HepG2 (cell line): ENCODE results near the gene UBE2I. TPM values are rescaled to one million over a fixed set of nuclear protein-coding genes. Genes with fewer than 3 reads are reported as not detected.

Source experiments
- ATAC-seq: fragments of 200-7000 bp; cut with Tn5 transposase; 3 replicates; pipeline ENCODE4 v1.9.1; 2020; ENCODE audit warnings: mild to moderate bottlenecking, moderate library complexity
- BruUV-seq: library from RNA; stranded (reverse); fragments of 400-500 nt; replicated peaks from 2 replicates; lab custom pipeline; 2021; lab: Mats Ljungman, UMichigan
- CTCF ChIA-PET: fragments of 300-600 bp; formaldehyde crosslinking; extraction: SDS; loops from one replicate; lab custom pipeline; 2021; ENCODE audit warnings: low total read pairs, inconsistent platforms, low intra/inter-chr PET ratio; lab: Yijun Ruan, JAX
- POLR2A ChIA-PET: fragments of 350-600 bp; sonication (Branson Sonifier 250); formaldehyde crosslinking; loops from one replicate; lab custom pipeline; 2020; ENCODE audit warnings: antibody characterized with exemption, inconsistent platforms; lab: Yijun Ruan, JAX
- DNase-seq: peaks from one replicate; pipeline ENCODE4 v3.0.0-alpha.2; 2015; ENCODE audit warnings: low spot score
- FAIRE-seq: peaks from 3 replicates; lab custom pipeline; 2011; peaks lifted over from hg19 to GRCh38; lab: Jason Lieb, UNC
- H2AFZ ChIP-seq: one replicate; pipeline ENCODE4 v1.6.1; 2011; ENCODE audit warnings: low read length, inconsistent platforms
- H3K27ac ChIP-seq: fragments of 300-600 bp; 3 replicates; pipeline ENCODE4 v1.8.0; 2011; ENCODE audit warnings: mixed run types, mild to moderate bottlenecking, mixed read lengths, low read length, inconsistent platforms; ENCODE audit not compliant: insufficient read depth; ENCODE audit errors: extremely low read length
- H3K27me3 ChIP-seq, 2 experiments: fragments of 200-600 bp in 1 of 2; 2 replicates in 1 of 2; 3 replicates in 1 of 2; pipeline versions ENCODE4 v1.6.0 to v1.8.0; 2011; ENCODE audit warnings: low read length in 2 of 2, mild to moderate bottlenecking in 2 of 2, moderate library complexity in 2 of 2, inconsistent platforms in 1 of 2; ENCODE audit not compliant: insufficient read depth in 2 of 2, control insufficient read depth in 1 of 2
- H3K36me3 ChIP-seq, 2 experiments: fragments of 200-600 bp in 1 of 2; replicated peaks in 1 of 2; 2 replicates in 1 of 2; 3 replicates in 1 of 2; pipeline versions ENCODE4 v1.5.1 to v1.8.0; 2011; ENCODE audit warnings: low read length in 2 of 2, inconsistent platforms in 1 of 2; ENCODE audit not compliant: insufficient read depth in 2 of 2, control insufficient read depth in 1 of 2
- H3K4me1 ChIP-seq: 2 replicates; pipeline ENCODE4 v1.5.1; 2012; ENCODE audit warnings: low read length, inconsistent platforms; ENCODE audit not compliant: insufficient read depth
- H3K4me2 ChIP-seq: 2 replicates; pipeline ENCODE4 v1.6.0; 2011; ENCODE audit warnings: low read depth, low read length, inconsistent platforms
- H3K4me3 ChIP-seq, 3 experiments: fragments of 200-600 bp in 1 of 3; sonication (generic), shearing (Covaris generic) in 1 of 3; replicated peaks in 1 of 3; 2 replicates each; pipeline ENCODE4 v1.5.1; 2011 to 2016; ENCODE audit warnings: low read length in 3 of 3, inconsistent platforms in 2 of 3, low read depth in 2 of 3, mild to moderate bottlenecking in 2 of 3, control low read depth in 1 of 3, mixed read lengths in 1 of 3; ENCODE audit not compliant: insufficient read depth in 1 of 3
- H3K79me2 ChIP-seq: one replicate; pipeline ENCODE4 v1.6.1; 2011; ENCODE audit warnings: low read length, inconsistent platforms; ENCODE audit not compliant: insufficient read depth
- H3K9ac ChIP-seq: 2 replicates; pipeline ENCODE4 v1.6.0; 2011; ENCODE audit warnings: mild to moderate bottlenecking, low read depth, low read length, inconsistent platforms; ENCODE audit not compliant: insufficient read depth
- H3K9me3 ChIP-seq: 2 replicates; pipeline ENCODE4 v1.5.1; 2012; ENCODE audit warnings: mild to moderate bottlenecking, low read length
- H4K20me1 ChIP-seq: 2 replicates; pipeline ENCODE4 v1.6.0; 2011; ENCODE audit warnings: inconsistent platforms, mild to moderate bottlenecking, low read length, moderate library complexity; ENCODE audit not compliant: insufficient read depth
- FOXO4 ChIP-seq: sonication (generic); formaldehyde crosslinking; conservative IDR thresholded peaks from 2 replicates; pipeline ENCODE4 v1.8.1; 2023; ENCODE audit warnings: missing genetic modification reagents
- FUBP1 ChIP-seq: sonication (generic); formaldehyde crosslinking; IDR thresholded peaks from 2 replicates; pipeline ENCODE4 v1.5.1; 2020; ENCODE audit warnings: missing genetic modification reagents, mild to moderate bottlenecking, borderline replicate concordance
- HOXA3 ChIP-seq: sonication (generic); formaldehyde crosslinking; IDR thresholded peaks from 2 replicates; pipeline ENCODE4 v1.5.0; 2020; ENCODE audit warnings: missing genetic modification reagents
- MNT ChIP-seq: fragments of 450-650 bp; IDR thresholded peaks from 2 replicates; pipeline ENCODE4 v1.6.1; 2016
- NPAS2 ChIP-seq: sonication (generic); formaldehyde crosslinking; IDR thresholded peaks from 2 replicates; pipeline ENCODE4 v1.8.0; 2022; ENCODE audit warnings: mild to moderate bottlenecking, missing genetic modification reagents, borderline replicate concordance
- ZC3H13 ChIP-seq: sonication (generic); formaldehyde crosslinking; IDR thresholded peaks from 2 replicates; pipeline ENCODE4 v1.8.1; 2023; ENCODE audit warnings: mild to moderate bottlenecking, missing genetic modification reagents, moderate library complexity
- ZNF703 ChIP-seq: sonication (generic); formaldehyde crosslinking; IDR thresholded peaks from 2 replicates; pipeline ENCODE4 v1.5.1; 2020; ENCODE audit warnings: missing genetic modification reagents, mild to moderate bottlenecking, moderate library complexity, borderline replicate concordance
- ZNF800 ChIP-seq: sonication (generic); formaldehyde crosslinking; IDR thresholded peaks from 2 replicates; pipeline ENCODE4 v1.4.0; 2020; ENCODE audit warnings: missing genetic modification reagents
- WGBS: methylation state at CpG from one replicate; pipeline ENCODE4 v1.1.6; 2017; ENCODE audit warnings: low lambda C conversion rate; 5-methylcytosine and 5-hydroxymethylcytosine counted together
- in situ Hi-C: cut with HindIII; loops from 2 replicates; pipeline ENCODE4 v1.10.0; 2017; ENCODE audit warnings: low pct_unique_long_range_greater_than_20kb; ENCODE audit not compliant: extremely low pct_ligation_motif_present
- intact Hi-C: fragments of 100-400 bp; cut with micrococcal nuclease; formaldehyde crosslinking; loops from one replicate; pipeline ENCODE4 v1.10.0; 2022; ENCODE audit not compliant: unreplicated experiment
- polyA plus RNA-seq, 8 experiments: library from polyadenylated mRNA; depleted of rRNA in 3 of 8; stranded (reverse) in 7 of 8; unstranded in 1 of 8; fragments of >200 nt; fragmentation: Illumina TruSeq in 4 of 8; extraction: Trizol in 4 of 8; gene quantifications; 2 replicates each; pipeline versions ENCODE4 v1.2.1 to v1.2.3, GENCODE V29; 2011 to 2016; ENCODE audit warnings: low read depth in 4 of 8, missing spikeins in 1 of 8, mixed read lengths in 1 of 8; ENCODE audit not compliant: insufficient read depth in 1 of 8
- total RNA-seq, 5 experiments: library from RNA; depleted of rRNA; stranded (reverse); fragments of >200 nt; fragmentation: Illumina TruSeq; extraction: Trizol; gene quantifications; 2 replicates each; pipeline ENCODE4 v1.2.3, GENCODE V29; 2016; ENCODE audit warnings: low read depth in 1 of 5

Gene UBE2I
- total and polyA plus RNA-seq, 2 of the 13 experiments (the other 11 are each of a cell fraction or from before 2014, with no cell fraction given): 75.8 to 98.9 TPM

GRCh38 chr16:1264345-1265089 lies 44.9 kb upstream of the UBE2I start:
- DNase-seq: no peak
- intact Hi-C loops (no loop called here), in situ Hi-C loops (no loop called here)
- H3K36me3 ChIP-seq: no peaks in the 10 kb centered on the region
- H3K4me1 ChIP-seq: no peaks in the 10 kb centered on the region
- no peak for FAIRE-seq
- TF ChIP-seq ZC3H13 (no peak), ZNF703 (CRISPR knock-in tag) (no peak), FUBP1 (CRISPR knock-in tag) (no peak), NPAS2 (no peak), FOXO4 (CRISPR knock-in tag) (no peak), MNT (peak; percentile 85), HOXA3 (CRISPR knock-in tag) (no peak), ZNF800 (CRISPR knock-in tag) (no peak)
- no TSS peak for BruUV-seq
- no peaks in the 10 kb centered on the region for H3K9me3 ChIP-seq
- no peak overlapping the region for H3K9ac ChIP-seq
- peaks cover 11 to 61% of the 10 kb centered on the region in 2 experiments for H3K27me3 ChIP-seq
- 68% methylated on average over 16 of the region's 16 CpGs for WGBS
- ChIA-PET CTCF (no interaction called here), POLR2A (no interaction called here)
- no peak overlapping the region for H3K4me3 ChIP-seq
- no peak overlapping the region for H2AFZ ChIP-seq
- H3K4me2 ChIP-seq: no peak overlapping the region
- H3K79me2 ChIP-seq: no peaks in the 10 kb centered on the region
- no peak for ATAC-seq
- no peaks in the 10 kb centered on the region for H4K20me1 ChIP-seq
- H3K27ac ChIP-seq: no peak overlapping the region
